GM19193 (cell line): ENCODE results near the gene TMEM120B.

Experiments used
- POLR2A ChIP-seq: IDR thresholded peaks from 4 replicates; pipeline ENCODE4 v1.6.1; 2011; ENCODE audit not compliant: insufficient read depth, insufficient read length; ENCODE audit errors: extremely low read depth

The TMEM120B gene

GRCh38 chr12:121738340-121738858 lies 25.8 kb downstream of the TMEM120B start:
- no peak for TF ChIP-seq POLR2A

- TF ChIP-seq POLR2A, result no peak
These were observed 28.3 kb downstream of the TMEM120B start for GRCh38 chr12:121740847-121741246.

GRCh38 chr12:121741743-121742142 lies 29.2 kb downstream of the TMEM120B start:
- no peak for TF ChIP-seq POLR2A

GRCh38 chr12:121748218-121748570 lies 35.6 kb downstream of the TMEM120B start:
- no peak for TF ChIP-seq POLR2A

- no peak for TF ChIP-seq POLR2A
These were observed 36.2 kb downstream of the TMEM120B start for GRCh38 chr12:121748571-121749265.

GRCh38 chr12:121749267-121749666 lies 36.7 kb downstream of the TMEM120B start:
- TF ChIP-seq POLR2A, result no peak

GRCh38 chr12:121750507-121750955 lies 38.0 kb downstream of the TMEM120B start:
- no peak for TF ChIP-seq POLR2A

- TF ChIP-seq POLR2A, result no peak
These were observed 38.5 kb downstream of the TMEM120B start for GRCh38 chr12:121751034-121751433.

- TF ChIP-seq POLR2A, result no peak
These were observed 39.3 kb downstream of the TMEM120B start for GRCh38 chr12:121751749-121752351.

- no peak for TF ChIP-seq POLR2A
These were observed 41.3 kb downstream of the TMEM120B start for GRCh38 chr12:121753844-121754264.

GRCh38 chr12:121754836-121755235 lies 42.3 kb downstream of the TMEM120B start:
- no peak for TF ChIP-seq POLR2A

- TF ChIP-seq POLR2A, result no peak
These were observed 43.0 kb downstream of the TMEM120B start for GRCh38 chr12:121755591-121755990.

- TF ChIP-seq POLR2A, result no peak
These were observed 49.7 kb downstream of the TMEM120B start for GRCh38 chr12:121762269-121762668.

GRCh38 chr12:121764808-121765207 lies 52.3 kb downstream of the TMEM120B start:
- TF ChIP-seq POLR2A, result no peak

- no peak for TF ChIP-seq POLR2A
These were observed 53.0 kb downstream of the TMEM120B start for GRCh38 chr12:121765573-121765972.

GRCh38 chr12:121766290-121767039 lies 53.9 kb downstream of the TMEM120B start:
- no peak for TF ChIP-seq POLR2A

GRCh38 chr12:121767525-121768016 lies 55.0 kb downstream of the TMEM120B start:
- no peak for TF ChIP-seq POLR2A
